ENCODE measurements around the gene HOXC9. TPM values are rescaled to one million over a fixed set of nuclear protein-coding genes. Genes with fewer than 3 reads are reported as not detected.
A peak's percentile ranks its signal among the peaks of the same experiment; 100 is the strongest.

Gene HOXC9
- polyA plus RNA-seq, 1 experiment, result 1.2 TPM

- POLR2A ChIA-PET, result interaction anchor here (0.8 kb wide), 1 partner anchor 250 kb away, joined by 3 read pairs; no protein-coding TSS in a partner anchor
- Histone ChIP-seq H3K36me3 (ENCODE audit: control insufficient read depth, insufficient read depth, low read length) (no peaks in the 10 kb centered on the region), H3K27me3 (ENCODE audit: control insufficient read depth, insufficient read depth, low read length) (no peaks in the 10 kb centered on the region), H3K4me3 (ENCODE audit: low read depth, low read length) (peak overlapping the region; percentile 78)
- DNase-seq (ENCODE audit: low read depth), result no peak
- TF ChIP-seq CTCF (IDR thresholded peaks at IDR 0.05; ENCODE audit: insufficient read depth, low read depth, low read length), result no peak
- CTCF ChIA-PET, result interaction anchor here (0.6 to 1.7 kb wide), 10 partner anchors 19 to 404 kb away, joined by 3 to 6 read pairs (median 4); partner anchors contain the start of genes HOXC10 and HOXC13
Observed at GRCh38 chr12:53966385-53967133, 33.4 kb upstream of the HOXC9 start.

- DNase-seq (ENCODE audit: low read depth), result no peak
- Histone ChIP-seq H3K4me3 (ENCODE audit: low read depth, low read length) (peak overlapping the region; percentile 78), H3K36me3 (ENCODE audit: control insufficient read depth, insufficient read depth, low read length) (no peaks in the 10 kb centered on the region), H3K27me3 (ENCODE audit: control insufficient read depth, insufficient read depth, low read length) (no peaks in the 10 kb centered on the region)
- POLR2A ChIA-PET, result no interaction called here
- CTCF ChIA-PET, result interaction anchor here (1.3 to 1.7 kb wide), 4 partner anchors 18 to 222 kb away, joined by 3 to 6 read pairs (median 4); partner anchors contain the start of genes HOXC10 and HOXC13
- TF ChIP-seq CTCF (IDR thresholded peaks at IDR 0.05; ENCODE audit: insufficient read depth, low read depth, low read length), result 0 out of 2 replicates have a peak, but pooled peaks have one; percentile 9
Observed at GRCh38 chr12:53967421-53967925, 32.5 kb upstream of the HOXC9 start.

- no peak for TF ChIP-seq CTCF (IDR thresholded peaks at IDR 0.05; ENCODE audit: insufficient read depth, low read depth, low read length)
- no peak for DNase-seq (ENCODE audit: low read depth)
- Histone ChIP-seq H3K27me3 (ENCODE audit: control insufficient read depth, insufficient read depth, low read length) (no peaks in the 10 kb centered on the region; the same call in none of the 2 replicates), H3K36me3 (ENCODE audit: control insufficient read depth, insufficient read depth, low read length) (no peaks in the 10 kb centered on the region), H3K4me3 (ENCODE audit: low read depth, low read length) (peak overlapping the region; percentile 78)
- CTCF ChIA-PET, result interaction anchor here (0.8 to 0.9 kb wide), 4 partner anchors 39 to 240 kb away, joined by 3 to 4 read pairs (median 3); no protein-coding TSS in a partner anchor
- POLR2A ChIA-PET, result no interaction called here
Observed at GRCh38 chr12:53968214-53969127, 31.5 kb upstream of the HOXC9 start.

- Histone ChIP-seq H3K36me3 (ENCODE audit: control insufficient read depth, insufficient read depth, low read length) (no peaks in the 10 kb centered on the region), H3K27me3 (ENCODE audit: control insufficient read depth, insufficient read depth, low read length) (no peaks in the 10 kb centered on the region; the same call in none of the 2 replicates), H3K4me3 (ENCODE audit: low read depth, low read length) (no peak overlapping the region)
- no peak for DNase-seq (ENCODE audit: low read depth)
- ChIA-PET CTCF (interaction anchor here (0.8 to 1.6 kb wide), 3 partner anchors 16 to 239 kb away, joined by 3 to 6 read pairs (median 3); partner anchors contain the start of gene HOXC10), POLR2A (no interaction called here)
- no peak for TF ChIP-seq CTCF (IDR thresholded peaks at IDR 0.05; ENCODE audit: insufficient read depth, low read depth, low read length)
Observed at GRCh38 chr12:53969588-53970259, 30.2 kb upstream of the HOXC9 start.

Measured in BJ (cell line).